ENCODE results near the gene ALS2.
"Not testable (repeated sequence)": the region's sequence is repeated elsewhere in the genome, so short reads cannot be mapped to it uniquely, and the experiment has no call there.

The ALS2 gene

DNA sequence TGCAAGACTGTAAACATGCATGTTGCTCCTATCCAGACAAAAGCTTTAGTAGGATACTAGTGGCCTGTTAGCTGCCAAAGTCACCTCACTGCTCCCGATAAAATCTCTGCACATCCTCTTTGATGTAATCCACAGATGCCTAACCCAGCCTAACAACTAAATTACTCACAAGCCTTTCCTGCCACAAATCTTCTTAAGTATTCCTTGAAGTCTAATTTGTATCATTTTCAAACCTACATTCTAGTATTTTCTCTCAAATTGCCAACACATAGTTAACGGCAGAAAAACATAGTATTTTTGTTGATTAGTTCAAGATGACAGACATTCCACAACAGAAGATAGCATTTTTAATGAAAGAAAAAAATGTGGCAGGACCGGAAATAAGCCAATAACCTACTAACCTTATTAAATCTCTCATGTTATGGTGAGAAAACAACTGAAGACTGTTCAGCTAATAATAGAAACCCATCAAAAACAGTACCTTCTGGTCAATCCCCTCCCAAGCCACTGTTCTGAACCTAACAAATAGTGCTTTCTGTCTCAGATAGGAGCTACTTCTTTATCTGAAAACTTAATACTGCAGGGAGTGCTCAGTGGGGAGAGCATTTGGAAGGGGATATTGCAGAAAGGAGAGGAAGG, 82.0 kb downstream of the ALS2 start, which contains the start of gene MPP4:
Gene MPP4 (minus strand): TSS at position 57 of the 639 bp plus-strand sequence. CDS start 4,690 bp downstream, outside the sequence.
- in situ Hi-C loops (cut with MboI; ENCODE audit: low pct_unique_long_range_greater_than_20kb, low sequenced_read_pairs) = no loop called here
- DNase-seq = no peak

- DNase-seq = no peak
- in situ Hi-C loops (cut with MboI; ENCODE audit: low pct_unique_long_range_greater_than_20kb, low sequenced_read_pairs) = no loop called here
Observed at GRCh38 chr2:201697899-201698298, 82.8 kb downstream of the ALS2 start.

- DNase-seq = no peak
- in situ Hi-C loops (cut with MboI; ENCODE audit: low pct_unique_long_range_greater_than_20kb, low sequenced_read_pairs) = no loop called here
Observed at GRCh38 chr2:201696151-201696659, 84.5 kb downstream of the ALS2 start.

- DNase-seq = no peak
- in situ Hi-C loops (cut with MboI; ENCODE audit: low pct_unique_long_range_greater_than_20kb, low sequenced_read_pairs) = no loop called here
Observed at GRCh38 chr2:201685156-201685555, 95.6 kb downstream of the ALS2 start.

- peak; percentile 29 for DNase-seq
- in situ Hi-C loops (cut with MboI; ENCODE audit: low pct_unique_long_range_greater_than_20kb, low sequenced_read_pairs) = no loop called here
Observed at GRCh38 chr2:201680743-201681142, 100.0 kb downstream of the ALS2 start.

GRCh38 chr2:201678401-201678800, 102.3 kb downstream of the ALS2 start:
- DNase-seq = no peak
- in situ Hi-C loops (cut with MboI; ENCODE audit: low pct_unique_long_range_greater_than_20kb, low sequenced_read_pairs) = no loop called here

DNA sequence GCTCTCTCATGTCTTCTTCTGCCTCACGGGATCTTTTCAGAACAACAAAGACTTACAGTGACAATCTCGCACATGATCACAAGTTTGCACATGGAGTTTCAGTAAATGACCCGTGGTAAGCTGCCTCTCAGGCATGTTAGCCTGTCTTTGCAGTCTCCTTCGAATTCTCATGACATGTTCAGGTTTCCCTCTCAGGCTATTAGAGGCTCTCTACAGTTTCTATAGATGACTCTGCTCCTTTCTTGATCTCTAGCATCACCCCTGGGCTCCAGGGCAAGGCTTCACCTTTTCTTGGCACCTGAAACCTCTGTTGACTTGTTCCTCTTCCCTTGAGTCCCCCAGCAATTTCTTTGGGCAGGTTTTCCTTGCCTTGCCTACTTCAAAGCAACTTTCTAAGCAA, 105.3 kb downstream of the ALS2 start:
- DNase-seq = no peak
- in situ Hi-C loops (cut with MboI; ENCODE audit: low pct_unique_long_range_greater_than_20kb, low sequenced_read_pairs) = no loop called here

GRCh38 chr2:201674794-201675193, 105.9 kb downstream of the ALS2 start:
- in situ Hi-C loops (cut with MboI; ENCODE audit: low pct_unique_long_range_greater_than_20kb, low sequenced_read_pairs) = no loop called here
- no peak for DNase-seq

DNA sequence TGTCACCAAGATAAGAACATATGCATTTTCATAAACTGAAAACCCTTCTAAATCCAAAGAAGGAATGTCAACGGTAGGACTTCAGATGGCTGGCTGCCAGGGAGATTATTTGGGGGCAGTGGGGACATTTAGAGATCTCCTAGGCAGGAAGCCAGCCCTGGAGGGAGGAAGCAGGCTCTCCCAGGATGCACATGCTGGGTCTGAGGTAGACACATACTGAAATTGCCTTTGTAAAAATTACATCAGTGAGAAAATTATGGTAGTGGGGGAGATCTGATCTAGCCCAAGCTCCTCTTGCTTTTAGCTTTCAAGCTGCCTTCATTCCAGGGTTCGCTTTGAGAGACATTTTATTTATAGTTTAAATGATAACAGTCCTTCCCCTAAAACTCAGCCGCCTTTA, 106.4 kb downstream of the ALS2 start:
- in situ Hi-C loops (cut with MboI; ENCODE audit: low pct_unique_long_range_greater_than_20kb, low sequenced_read_pairs) = no loop called here
- DNase-seq = no peak

DNA sequence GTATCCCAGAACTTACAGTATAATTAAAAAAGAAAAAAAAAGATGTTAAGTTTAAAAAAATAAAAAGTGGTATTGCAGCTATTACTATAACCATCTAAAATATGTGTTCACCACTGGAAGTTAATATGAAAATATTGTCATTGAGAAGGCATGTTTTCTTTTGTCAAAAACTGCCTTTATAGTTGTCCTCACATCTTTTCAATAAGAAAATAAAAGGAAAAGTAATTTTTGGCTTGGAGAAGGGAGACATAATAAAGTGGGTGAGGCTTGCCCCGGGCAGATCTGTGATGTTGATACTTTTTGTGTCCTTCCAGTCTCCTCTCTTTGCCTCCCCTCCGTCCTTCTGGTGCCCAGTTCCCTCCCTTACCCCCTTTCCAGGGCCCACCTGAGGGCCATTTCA, 107.2 kb downstream of the ALS2 start:
- no peak for DNase-seq
- in situ Hi-C loops (cut with MboI; ENCODE audit: low pct_unique_long_range_greater_than_20kb, low sequenced_read_pairs) = no loop called here

DNA sequence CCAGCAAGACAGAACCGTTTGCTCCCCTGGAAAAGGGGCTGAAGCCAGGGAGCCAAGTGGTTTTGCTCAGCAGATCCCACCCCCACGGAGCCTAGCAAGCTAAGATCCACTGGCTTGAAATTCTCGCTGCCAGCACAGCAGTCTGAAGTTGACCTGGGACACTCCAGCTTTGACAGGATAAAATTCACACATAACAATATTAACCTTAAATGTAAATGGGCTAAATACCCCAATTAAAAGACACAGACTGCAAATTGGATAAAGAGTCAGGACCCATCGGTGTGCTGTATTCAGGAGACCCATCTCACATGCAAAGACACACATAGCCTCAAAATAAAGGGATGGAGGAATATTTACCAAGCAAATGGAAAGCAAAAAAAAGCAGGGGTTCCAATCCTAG, 109.5 kb downstream of the ALS2 start:
- in situ Hi-C loops (cut with MboI; ENCODE audit: low pct_unique_long_range_greater_than_20kb, low sequenced_read_pairs); DNase-seq: not testable (repeated sequence)

DNA sequence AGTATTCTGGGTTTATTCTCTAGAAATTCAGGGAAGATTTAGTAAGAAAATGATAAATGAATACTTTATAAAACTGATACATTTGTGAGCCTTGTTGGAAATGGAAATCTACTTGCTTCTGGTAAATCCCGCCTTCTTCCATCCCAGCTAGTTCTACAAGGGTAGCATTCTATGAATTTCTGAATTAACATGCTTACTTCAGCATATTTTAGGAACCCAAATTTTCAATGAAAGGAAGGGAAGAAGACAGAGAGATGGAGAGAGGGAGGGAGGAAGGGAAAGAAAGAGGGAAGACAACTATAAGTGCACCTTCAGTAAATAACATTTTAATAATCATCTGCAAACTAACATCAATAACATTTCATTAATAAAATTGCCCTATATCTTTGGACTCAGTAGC, 110.9 kb downstream of the ALS2 start:
- DNase-seq = no peak
- in situ Hi-C loops (cut with MboI; ENCODE audit: low pct_unique_long_range_greater_than_20kb, low sequenced_read_pairs) = no loop called here

DNA sequence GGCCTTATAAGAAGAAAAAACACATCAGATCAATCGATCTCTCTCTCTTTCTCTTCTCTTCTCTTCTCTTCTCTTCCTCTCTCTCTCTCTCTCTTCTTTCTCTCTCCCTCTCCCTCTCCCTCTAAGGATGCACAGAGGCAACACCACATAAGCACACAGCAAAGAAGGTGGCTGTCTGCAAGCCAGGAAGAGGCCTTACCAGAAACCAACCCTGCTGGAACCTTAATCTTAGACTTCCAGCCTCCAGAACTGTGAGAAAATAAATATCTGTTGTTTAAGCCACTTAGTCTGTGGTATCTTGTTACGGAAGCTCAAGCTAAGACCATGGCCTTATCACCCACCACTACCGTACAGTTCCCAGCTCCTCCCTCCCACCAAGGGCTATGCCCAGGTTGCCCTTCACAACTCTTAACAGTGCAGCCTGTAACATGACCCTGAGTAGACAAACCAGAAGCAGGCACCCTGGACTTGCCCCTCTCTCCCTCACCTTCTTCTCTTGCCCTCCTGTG, 112.3 kb downstream of the ALS2 start:
- in situ Hi-C loops (cut with MboI; ENCODE audit: low pct_unique_long_range_greater_than_20kb, low sequenced_read_pairs) = no loop called here
- DNase-seq = no peak

- DNase-seq = no peak
- in situ Hi-C loops (cut with MboI; ENCODE audit: low pct_unique_long_range_greater_than_20kb, low sequenced_read_pairs) = no loop called here
Observed at GRCh38 chr2:201664334-201664733, 116.4 kb downstream of the ALS2 start.

GRCh38 chr2:201661366-201661765, 119.4 kb downstream of the ALS2 start:
- in situ Hi-C loops (cut with MboI; ENCODE audit: low pct_unique_long_range_greater_than_20kb, low sequenced_read_pairs) = no loop called here
- peak; percentile 53 for DNase-seq

DNA sequence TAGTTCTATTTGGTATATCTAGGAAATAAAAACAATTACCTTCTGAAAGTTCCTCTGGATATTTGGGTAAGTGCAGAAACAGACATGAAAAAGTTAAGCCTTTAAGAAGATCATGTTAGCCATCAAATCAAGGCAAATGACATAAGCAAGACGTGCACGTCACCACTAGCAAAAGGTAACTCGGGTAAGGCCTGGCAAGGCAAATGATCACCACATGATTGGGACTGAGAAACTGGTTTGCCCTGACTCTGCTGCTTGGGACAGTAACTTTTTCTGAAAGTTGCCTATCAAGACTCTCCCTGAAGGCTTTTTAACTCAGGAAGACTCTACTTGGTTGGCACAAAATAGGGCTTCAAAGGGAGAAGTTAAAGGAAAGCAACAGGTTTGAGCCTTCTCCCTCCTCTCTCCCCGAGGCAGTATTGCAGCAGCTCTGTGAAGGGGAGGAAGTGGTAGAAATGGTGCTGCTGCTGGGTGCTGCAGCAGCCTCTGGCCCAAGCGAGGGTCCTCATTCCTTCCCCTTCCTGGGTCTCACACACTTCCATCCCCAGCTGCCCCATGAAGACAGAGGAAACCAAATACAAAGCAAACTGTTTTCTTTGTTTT, 120.3 kb downstream of the ALS2 start:
- DNase-seq = peak; percentile 23
- in situ Hi-C loops (cut with MboI; ENCODE audit: low pct_unique_long_range_greater_than_20kb, low sequenced_read_pairs) = no loop called here

DNA sequence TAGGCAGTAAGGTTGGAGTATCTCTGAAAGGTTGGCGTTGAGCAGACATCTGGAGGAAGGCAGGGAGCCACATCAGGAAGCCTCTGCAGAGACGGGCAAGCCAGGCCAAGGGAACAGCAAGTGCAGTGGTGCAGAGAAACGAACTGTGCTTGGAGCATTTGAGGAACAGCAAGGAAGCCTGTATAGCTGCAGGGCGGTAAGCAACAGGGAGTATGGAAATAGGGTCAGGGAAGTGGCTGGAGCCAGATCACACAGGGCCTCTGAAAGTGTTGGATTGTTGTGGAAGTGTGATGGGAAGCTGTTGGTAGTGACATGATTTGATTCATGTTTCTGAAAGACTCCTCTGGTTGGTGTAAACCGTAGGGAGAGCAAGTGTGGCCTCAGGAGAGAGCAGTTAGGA, 124.0 kb downstream of the ALS2 start:
- in situ Hi-C loops (cut with MboI; ENCODE audit: low pct_unique_long_range_greater_than_20kb, low sequenced_read_pairs) = no loop called here
- DNase-seq = no peak

GRCh38 chr2:201656102-201656501, 124.6 kb downstream of the ALS2 start:
- in situ Hi-C loops (cut with MboI; ENCODE audit: low pct_unique_long_range_greater_than_20kb, low sequenced_read_pairs) = no loop called here
- no peak for DNase-seq

DNA sequence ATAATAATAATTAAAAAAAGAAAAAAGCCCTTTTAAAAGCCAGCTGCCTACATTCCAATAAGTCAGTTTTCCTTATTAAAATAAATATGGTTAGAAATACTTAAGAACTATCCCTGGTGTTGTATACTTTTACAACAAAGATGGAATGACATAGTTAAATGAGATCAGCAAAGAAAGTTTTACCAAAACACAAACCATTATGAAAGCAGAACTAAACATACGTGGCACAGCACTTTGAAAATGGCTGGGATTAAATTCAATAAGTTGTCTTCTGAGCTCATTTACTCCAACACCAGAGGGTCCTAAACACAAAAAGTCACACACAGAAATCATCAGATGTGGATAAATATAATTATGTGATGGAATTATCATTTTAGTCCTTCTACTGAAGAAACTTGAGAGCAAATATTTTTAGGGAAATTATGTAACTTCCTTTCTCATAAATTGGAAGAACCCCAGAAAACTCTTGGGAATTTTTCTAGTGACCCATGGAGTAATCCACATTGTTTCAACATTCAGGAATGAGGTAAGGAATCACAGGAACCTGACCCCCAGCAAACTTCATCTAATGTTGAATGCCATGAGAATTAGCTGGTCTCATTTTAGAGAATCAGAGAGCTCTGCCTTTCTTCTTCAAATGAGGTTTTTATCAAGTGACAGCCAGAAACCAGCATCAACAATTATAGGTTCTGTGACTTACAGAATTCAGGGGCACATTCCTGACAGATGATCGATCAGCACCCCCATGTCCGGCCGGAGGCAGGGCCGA, 125.9 kb downstream of the ALS2 start:
- in situ Hi-C loops (cut with MboI; ENCODE audit: low pct_unique_long_range_greater_than_20kb, low sequenced_read_pairs) = no loop called here
- no peak for DNase-seq

GRCh38 chr2:201653221-201653620, 127.5 kb downstream of the ALS2 start:
- no peak for DNase-seq
- in situ Hi-C loops (cut with MboI; ENCODE audit: low pct_unique_long_range_greater_than_20kb, low sequenced_read_pairs) = no loop called here

All from KBM-7 (cell line).